MM.1S (cell line): ENCODE measurements around the gene BEND5.

Experiments
- EZH2 ChIP-seq: fragments of 300-600 bp; sonication (generic); optimal IDR thresholded peaks from 2 replicates; pipeline ENCODE3; 2017; ENCODE audit warnings: low read depth, mild to moderate bottlenecking, antibody characterized with exemption, low read length, mixed read lengths
- TF ChIP-seq, protein P1 (sequence below): fragments of 300-600 bp; sonication (generic); IDR thresholded peaks from 2 replicates; pipeline ENCODE4 v1.5.1; 2016; ENCODE audit warnings: antibody characterized with exemption, low read length, mixed read lengths

DNA sequence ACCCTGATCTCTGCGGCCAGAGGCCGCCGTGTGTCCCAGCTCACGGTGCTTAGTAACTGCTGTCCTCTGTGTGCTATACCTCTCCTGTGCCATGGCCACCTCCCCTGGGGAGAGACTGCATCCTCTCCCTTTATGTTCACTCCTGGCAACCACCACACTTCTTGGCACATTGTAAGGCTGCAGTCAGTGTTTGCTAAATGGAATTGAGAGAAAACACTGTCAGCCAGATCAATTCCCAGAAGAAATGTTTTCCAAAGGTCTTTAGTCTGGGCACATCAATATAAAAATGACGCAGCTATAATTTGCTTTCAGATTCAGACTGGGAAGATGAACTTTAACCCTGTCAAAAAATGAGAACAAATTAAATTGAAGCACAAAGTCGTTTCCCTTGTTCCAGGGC lies 96.8 kb downstream of the BEND5 start:
- TF ChIP-seq, protein P1, sequence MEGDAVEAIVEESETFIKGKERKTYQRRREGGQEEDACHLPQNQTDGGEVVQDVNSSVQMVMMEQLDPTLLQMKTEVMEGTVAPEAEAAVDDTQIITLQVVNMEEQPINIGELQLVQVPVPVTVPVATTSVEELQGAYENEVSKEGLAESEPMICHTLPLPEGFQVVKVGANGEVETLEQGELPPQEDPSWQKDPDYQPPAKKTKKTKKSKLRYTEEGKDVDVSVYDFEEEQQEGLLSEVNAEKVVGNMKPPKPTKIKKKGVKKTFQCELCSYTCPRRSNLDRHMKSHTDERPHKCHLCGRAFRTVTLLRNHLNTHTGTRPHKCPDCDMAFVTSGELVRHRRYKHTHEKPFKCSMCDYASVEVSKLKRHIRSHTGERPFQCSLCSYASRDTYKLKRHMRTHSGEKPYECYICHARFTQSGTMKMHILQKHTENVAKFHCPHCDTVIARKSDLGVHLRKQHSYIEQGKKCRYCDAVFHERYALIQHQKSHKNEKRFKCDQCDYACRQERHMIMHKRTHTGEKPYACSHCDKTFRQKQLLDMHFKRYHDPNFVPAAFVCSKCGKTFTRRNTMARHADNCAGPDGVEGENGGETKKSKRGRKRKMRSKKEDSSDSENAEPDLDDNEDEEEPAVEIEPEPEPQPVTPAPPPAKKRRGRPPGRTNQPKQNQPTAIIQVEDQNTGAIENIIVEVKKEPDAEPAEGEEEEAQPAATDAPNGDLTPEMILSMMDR: no peak
- TF ChIP-seq EZH2: no peak
